Common myeloid progenitor, CD34-positive (primary cell): ENCODE data around the gene RASEF.

Experiments used
- CTCF ChIA-PET: fragments of 350-600 bp; sonication (Branson Sonifier 250); formaldehyde crosslinking; loops from one replicate; lab custom pipeline; 2021; ENCODE audit warnings: antibody characterized with exemption; lab: Charles Lee
- POLR2A ChIA-PET: fragments of 350-600 bp; sonication (Branson Sonifier 250); formaldehyde crosslinking; loops from one replicate; lab custom pipeline; 2021; ENCODE audit warnings: antibody characterized with exemption; lab: Charles Lee
- DNase-seq, 3 donors: peaks; one replicate each; pipeline versions ENCODE4 v3.0.0 to v3.0.0-alpha.2; 2013
- H3K27ac ChIP-seq, 2 experiments: 1 replicate in 1 of 2; 2 replicates in 1 of 2; pipeline ENCODE4 v1.7.0; 2013; ENCODE audit warnings: inconsistent platforms in 2 of 2, low read length in 2 of 2, mild to moderate bottlenecking in 2 of 2, low read depth in 1 of 2, moderate library complexity in 1 of 2; ENCODE audit not compliant: severe bottlenecking in 2 of 2, insufficient read depth in 1 of 2, poor library complexity in 1 of 2
- H3K27me3 ChIP-seq, 5 experiments: replicated peaks in 2 of 5; 1 replicate in 3 of 5; 2 replicates in 2 of 5; pipeline versions ENCODE4 v1.6.1 to v1.7.0; 2013; ENCODE audit warnings: low read length in 4 of 5, mild to moderate bottlenecking in 2 of 5, moderate library complexity in 2 of 5, inconsistent platforms in 1 of 5; ENCODE audit not compliant: insufficient read depth in 5 of 5, control insufficient read depth in 4 of 5
- H3K36me3 ChIP-seq, 4 experiments: 1 replicate in 2 of 4; 2 replicates in 2 of 4; pipeline versions ENCODE4 v1.6.1 to v1.7.0; 2013; ENCODE audit warnings: low read length in 3 of 4, control low read depth in 1 of 4, mild to moderate bottlenecking in 1 of 4; ENCODE audit not compliant: control insufficient read depth in 4 of 4, insufficient read depth in 4 of 4
- H3K4me1 ChIP-seq, 4 experiments: 1 replicate in 3 of 4; 2 replicates in 1 of 4; pipeline versions ENCODE4 v1.6.1 to v1.7.1; 2013; ENCODE audit warnings: low read length in 3 of 4, mild to moderate bottlenecking in 3 of 4, control low read depth in 1 of 4, inconsistent platforms in 1 of 4, moderate library complexity in 1 of 4; ENCODE audit not compliant: control insufficient read depth in 4 of 4, insufficient read depth in 4 of 4; ENCODE audit errors: control extremely low read depth in 1 of 4
- H3K4me3 ChIP-seq, 7 experiments: 1 replicate in 4 of 7; 2 replicates in 3 of 7; pipeline versions ENCODE4 v1.5.1 to v1.7.0; 2013; ENCODE audit warnings: mild to moderate bottlenecking in 7 of 7, low read length in 6 of 7, moderate library complexity in 6 of 7, inconsistent platforms in 2 of 7, low read depth in 2 of 7, control low read depth in 1 of 7; ENCODE audit not compliant: insufficient read depth in 4 of 7, control insufficient read depth in 1 of 7; ENCODE audit errors: extremely low read depth in 1 of 7
- H3K9me3 ChIP-seq, 5 experiments: 1 replicate in 4 of 5; 2 replicates in 1 of 5; pipeline versions ENCODE4 v1.6.1 to v1.7.1; 2013; ENCODE audit warnings: low read length in 4 of 5, mild to moderate bottlenecking in 2 of 5, inconsistent platforms in 1 of 5, low read depth in 1 of 5, moderate library complexity in 1 of 5; ENCODE audit not compliant: control insufficient read depth in 4 of 5, insufficient read depth in 2 of 5; ENCODE audit errors: control extremely low read depth in 1 of 5
- WGBS: methylation state at CpG from one replicate; pipeline ENCODE4 v1.1.5; 2013; ENCODE audit not compliant: insufficient coverage; 5-methylcytosine and 5-hydroxymethylcytosine counted together

The RASEF gene

DNA sequence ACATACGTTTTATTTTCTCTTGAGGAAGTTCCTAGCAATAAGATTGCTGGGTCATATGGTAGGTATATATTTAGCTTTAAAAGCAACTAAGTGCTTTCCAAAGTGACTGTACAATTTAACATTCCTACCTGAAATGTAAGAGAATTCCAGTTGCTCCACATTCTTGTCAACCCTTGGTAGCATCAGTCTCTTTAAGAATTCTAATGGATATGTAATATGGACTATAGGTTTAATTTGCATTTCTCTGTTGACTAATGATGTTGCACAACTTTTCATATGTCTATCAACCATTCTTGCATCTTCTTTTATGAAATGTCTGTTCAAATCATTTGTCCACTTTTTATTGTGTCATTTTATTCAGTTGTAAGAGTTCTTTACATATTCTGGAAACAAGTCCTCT, 6.7 kb upstream of the RASEF start:
- Histone ChIP-seq H3K27ac (no peak overlapping the region), H3K9me3 (peaks cover 0 to 4% (median 0%) of the 10 kb centered on the region in 5 experiments), H3K36me3 (no peaks in the 10 kb centered on the region), H3K27me3 (peaks cover 4 to 13% (median 6%) of the 10 kb centered on the region in 5 experiments), H3K4me1 (no peaks in the 10 kb centered on the region), H3K4me3 (no peak overlapping the region)
- WGBS, result no CpG with 5 or more reads among the region's 1 CpG
- ChIA-PET CTCF (no interaction called here), POLR2A (no interaction called here)
- DNase-seq, result no peak

DNA sequence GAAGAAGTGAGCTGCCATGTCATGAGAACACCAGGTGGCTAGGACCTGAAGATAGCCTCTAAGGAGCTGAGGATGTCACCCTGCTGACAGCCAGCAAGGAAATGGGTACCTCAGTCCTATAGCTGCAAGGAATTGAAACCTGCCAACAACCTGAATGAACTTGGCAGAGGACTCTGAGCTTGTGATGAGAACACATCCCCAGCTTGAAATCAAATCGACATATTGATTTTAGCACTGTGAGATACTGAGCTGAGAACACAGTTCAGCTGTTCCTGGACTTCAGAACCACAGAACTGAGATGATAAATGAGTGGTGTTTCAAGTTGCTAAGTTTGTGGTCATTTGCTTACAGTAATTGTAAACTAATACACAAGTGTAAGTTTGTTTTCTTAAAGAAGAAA, 5.5 kb upstream of the RASEF start:
- Histone ChIP-seq H3K9me3 (peaks cover 0 to 4% (median 0%) of the 10 kb centered on the region in 5 experiments), H3K27me3 (peaks cover 8 to 24% (median 10%) of the 10 kb centered on the region in 5 experiments), H3K27ac (no peak overlapping the region), H3K36me3 (no peaks in the 10 kb centered on the region), H3K4me3 (no peak overlapping the region), H3K4me1 (no peaks in the 10 kb centered on the region)
- CTCF ChIA-PET, result no interaction called here
- WGBS, result 100% methylated on average over 1 of the region's 1 CpG
- DNase-seq, result no peak
- POLR2A ChIA-PET, result no interaction called here

GRCh38 chr9:83067579-83067978, 4.6 kb upstream of the RASEF start:
- H3K4me1 ChIP-seq, result peaks cover 0 to 7% (median 6%) of the 10 kb centered on the region in 4 experiments
- peaks cover 8 to 32% (median 11%) of the 10 kb centered on the region in 5 experiments for H3K27me3 ChIP-seq
- H3K27ac ChIP-seq, result no peak overlapping the region
- DNase-seq, result no peak
- peaks cover 0 to 4% (median 0%) of the 10 kb centered on the region in 5 experiments for H3K9me3 ChIP-seq
- WGBS, result 100% methylated on average over 2 of the region's 2 CpGs
- ChIA-PET CTCF (no interaction called here), POLR2A (no interaction called here)
- H3K4me3 ChIP-seq, result no peak overlapping the region
- no peaks in the 10 kb centered on the region for H3K36me3 ChIP-seq

GRCh38 chr9:83066771-83067170, 3.8 kb upstream of the RASEF start:
- peaks cover 0 to 14% (median 12%) of the 10 kb centered on the region in 4 experiments for H3K4me1 ChIP-seq
- POLR2A ChIA-PET, result no interaction called here
- peaks cover 8 to 40% (median 17%) of the 10 kb centered on the region in 5 experiments for H3K27me3 ChIP-seq
- H3K4me3 ChIP-seq, result no peak overlapping the region
- CTCF ChIA-PET, result no interaction called here
- no peak overlapping the region for H3K27ac ChIP-seq
- no peak for DNase-seq
- H3K36me3 ChIP-seq, result no peaks in the 10 kb centered on the region
- WGBS, result 90% methylated on average over 2 of the region's 5 CpGs
- peaks cover 0 to 4% (median 0%) of the 10 kb centered on the region in 5 experiments for H3K9me3 ChIP-seq

DNA sequence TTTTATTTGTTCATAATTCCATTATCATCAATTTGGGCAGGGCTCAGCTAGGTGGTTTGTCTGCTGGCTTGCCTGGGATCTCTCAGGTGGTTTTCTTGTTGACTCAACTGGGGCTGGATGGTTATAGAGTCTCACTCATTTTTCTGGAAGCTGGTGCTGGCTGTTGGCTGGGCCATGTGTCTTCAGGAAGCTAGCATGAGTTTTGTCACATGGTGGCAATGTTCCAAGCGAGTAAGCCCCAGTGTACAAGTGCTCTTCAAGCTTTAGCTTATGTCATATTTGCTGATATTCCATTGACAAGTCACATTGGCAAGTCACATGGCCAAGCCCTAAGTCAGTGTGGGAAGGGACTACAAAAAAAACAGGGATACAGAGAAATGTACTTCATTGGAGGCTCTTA, 2.3 kb upstream of the RASEF start:
- Histone ChIP-seq H3K4me3 (no peak overlapping the region), H3K36me3 (no peaks in the 10 kb centered on the region), H3K27ac (no peak overlapping the region), H3K4me1 (peaks cover 0 to 14% (median 12%) of the 10 kb centered on the region in 4 experiments), H3K9me3 (peaks cover 0 to 4% (median 0%) of the 10 kb centered on the region in 5 experiments), H3K27me3 (peaks cover 16 to 54% (median 28%) of the 10 kb centered on the region in 5 experiments)
- ChIA-PET POLR2A (no interaction called here), CTCF (no interaction called here)
- no peak for DNase-seq
- WGBS, result 100% methylated on average over 1 of the region's 1 CpG

DNA sequence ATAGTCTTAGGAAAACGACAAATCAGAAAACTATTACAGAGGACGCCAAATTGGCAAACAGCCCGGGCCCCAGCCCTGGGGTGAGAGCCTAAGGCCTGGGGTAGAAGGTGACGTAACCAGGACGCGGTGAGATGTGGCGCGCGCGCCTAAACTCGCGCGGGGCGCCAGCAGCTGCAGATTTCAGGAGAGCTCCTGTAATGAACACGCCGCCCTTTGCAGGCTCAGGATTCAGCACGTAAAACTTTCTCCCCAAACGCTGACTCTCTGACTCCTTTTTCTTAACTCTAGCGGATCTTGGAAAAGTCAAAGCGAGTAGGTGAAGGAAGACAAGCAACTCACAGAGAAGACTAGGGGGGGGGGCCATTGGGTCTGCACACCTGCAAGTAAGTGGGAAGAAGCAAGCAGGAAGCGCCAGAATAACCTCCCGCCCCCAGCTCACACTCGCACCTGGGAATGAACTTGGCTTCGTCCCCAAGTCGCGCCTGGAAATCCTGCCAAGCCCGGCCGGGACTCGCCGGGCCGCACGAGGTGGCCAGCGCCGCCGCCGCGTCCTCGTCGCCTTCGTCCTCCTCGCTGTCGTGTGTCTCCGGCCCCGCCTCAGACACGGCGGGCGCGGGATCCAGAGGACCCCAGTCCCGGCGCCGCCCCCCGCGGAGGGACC, 822 bp downstream of the RASEF start:
- WGBS, result 2% methylated on average over 48 of the region's 53 CpGs
- Histone ChIP-seq H3K9me3 (peaks cover 0 to 4% (median 0%) of the 10 kb centered on the region in 5 experiments), H3K27ac (no peak overlapping the region), H3K27me3 (peaks cover 16 to 58% (median 28%) of the 10 kb centered on the region in 5 experiments), H3K4me1 (peaks cover 0 to 14% (median 12%) of the 10 kb centered on the region in 4 experiments), H3K36me3 (no peaks in the 10 kb centered on the region), H3K4me3 (peak overlapping the region; percentile 16 to 65 (median 52))
- POLR2A ChIA-PET, result no interaction called here
- CTCF ChIA-PET, result no interaction called here
- DNase-seq, result peak; percentile 5 to 36 (median 12)

DNA sequence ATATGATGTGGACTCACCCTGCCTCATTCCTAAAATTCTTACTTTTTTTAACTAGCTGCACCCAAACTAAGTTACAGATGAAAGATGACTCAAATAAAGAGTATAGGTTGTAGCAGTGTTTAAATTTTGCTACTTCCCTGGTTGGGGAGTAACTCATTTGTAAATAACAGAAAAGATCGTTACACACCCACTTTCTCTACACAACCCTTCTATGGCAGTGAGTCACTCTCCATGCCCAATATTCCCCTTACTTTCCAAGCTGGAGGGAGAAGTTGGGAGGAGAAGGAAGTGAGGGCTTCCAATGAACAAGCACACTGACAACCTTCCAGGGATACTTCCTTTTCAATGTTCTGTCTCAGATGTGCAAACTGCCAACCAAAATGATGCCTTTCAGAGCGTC, 1.9 kb downstream of the RASEF start:
- H3K4me1 ChIP-seq, result peaks cover 0 to 14% (median 12%) of the 10 kb centered on the region in 4 experiments
- peaks cover 0 to 4% (median 0%) of the 10 kb centered on the region in 5 experiments for H3K9me3 ChIP-seq
- no peak for DNase-seq
- 100% methylated on average over 1 of the region's 2 CpGs for WGBS
- POLR2A ChIA-PET, result no interaction called here
- H3K27me3 ChIP-seq, result peaks cover 16 to 58% (median 28%) of the 10 kb centered on the region in 5 experiments
- CTCF ChIA-PET, result no interaction called here
- no peaks in the 10 kb centered on the region for H3K36me3 ChIP-seq
- no peak overlapping the region for H3K4me3 ChIP-seq
- no peak overlapping the region for H3K27ac ChIP-seq
